Astrocyte of the hippocampus (primary cell): Measurements from ENCODE around the gene ACSF2.

ENCODE experiments used
- DNase-seq: peaks from one replicate; pipeline ENCODE4 v3.0.0; 2011; ENCODE audit warnings: low read depth, low spot score

The ACSF2 gene

DNA sequence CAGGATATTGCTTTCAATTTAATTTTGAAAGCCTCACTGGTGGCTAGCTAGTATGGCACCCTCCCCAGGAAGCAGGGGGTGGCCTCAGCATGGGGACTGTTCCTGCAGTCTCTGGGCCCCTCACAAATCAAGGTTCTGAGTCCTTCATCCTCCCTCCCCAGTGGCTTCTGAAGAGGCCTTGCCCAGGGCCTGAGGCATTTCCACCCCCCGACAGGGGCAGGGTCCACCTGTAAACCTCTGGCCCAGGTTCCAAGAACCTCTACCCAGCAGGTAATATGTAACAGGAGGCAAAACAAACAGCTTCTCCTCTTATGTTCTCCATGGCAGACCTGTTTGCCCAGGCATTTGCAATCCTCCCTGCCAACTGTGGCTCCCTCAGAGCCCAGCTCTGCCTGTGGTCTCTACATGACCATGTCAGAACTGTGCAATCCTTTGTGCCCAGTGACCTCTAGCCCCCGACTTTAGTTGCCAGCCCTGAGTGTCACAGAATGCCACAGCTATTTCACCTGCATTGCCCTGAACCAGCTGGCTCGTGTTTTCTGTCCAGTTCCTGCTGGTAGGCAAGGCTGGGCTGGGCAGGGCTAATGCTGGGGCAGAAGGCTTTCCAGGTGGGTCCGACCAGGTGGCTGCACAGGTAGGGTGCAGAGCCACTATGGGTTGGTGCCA, 14.3 kb downstream of the ACSF2 start:
- no peak for DNase-seq

DNA sequence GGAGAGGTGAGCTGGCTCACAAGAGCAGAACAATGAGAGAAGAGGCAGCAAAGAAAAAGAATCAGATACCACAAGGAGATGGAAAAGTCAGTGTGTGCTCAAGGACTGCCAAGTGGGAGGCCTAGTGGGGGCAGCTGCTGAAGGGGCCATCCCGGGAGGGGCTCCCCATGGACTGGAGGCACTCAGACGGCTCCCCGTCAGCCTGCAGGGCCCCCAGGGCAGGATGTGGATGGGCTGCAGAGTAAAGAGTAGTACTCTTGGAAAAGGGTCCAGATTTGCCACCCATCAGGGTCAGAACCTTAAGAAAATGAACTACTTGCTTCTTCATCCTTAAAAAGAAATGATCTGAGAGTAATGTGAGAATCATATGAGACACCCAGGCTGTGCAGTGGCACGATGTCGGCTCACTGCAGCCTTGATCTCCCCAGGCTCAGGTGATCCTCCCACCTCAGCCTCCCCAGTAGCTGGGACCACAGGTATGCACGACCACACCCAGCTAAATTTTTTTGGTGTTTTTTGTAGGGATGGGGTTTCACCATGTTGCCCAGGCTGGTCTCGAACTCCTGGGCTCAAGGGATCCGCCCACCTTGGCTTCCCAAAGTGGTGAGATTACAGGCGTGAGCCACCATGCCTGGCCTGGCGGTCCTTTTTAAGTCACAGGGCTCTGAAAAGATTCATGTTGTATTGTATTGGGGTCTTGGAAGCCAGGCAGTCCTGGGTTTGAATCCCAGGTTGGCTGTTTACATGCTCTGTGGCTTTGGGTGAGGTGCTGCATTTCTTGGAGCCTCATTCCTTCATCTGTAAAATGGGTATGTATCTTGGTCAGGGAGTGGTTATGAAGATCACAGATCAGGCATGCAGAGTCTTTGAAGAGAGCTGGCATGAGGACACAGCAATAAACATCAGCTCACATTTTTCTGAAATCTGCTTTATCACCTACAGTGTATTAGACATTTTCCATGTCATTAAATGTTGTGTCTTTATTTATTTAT, 15.1 kb downstream of the ACSF2 start:
- no peak for DNase-seq

DNA sequence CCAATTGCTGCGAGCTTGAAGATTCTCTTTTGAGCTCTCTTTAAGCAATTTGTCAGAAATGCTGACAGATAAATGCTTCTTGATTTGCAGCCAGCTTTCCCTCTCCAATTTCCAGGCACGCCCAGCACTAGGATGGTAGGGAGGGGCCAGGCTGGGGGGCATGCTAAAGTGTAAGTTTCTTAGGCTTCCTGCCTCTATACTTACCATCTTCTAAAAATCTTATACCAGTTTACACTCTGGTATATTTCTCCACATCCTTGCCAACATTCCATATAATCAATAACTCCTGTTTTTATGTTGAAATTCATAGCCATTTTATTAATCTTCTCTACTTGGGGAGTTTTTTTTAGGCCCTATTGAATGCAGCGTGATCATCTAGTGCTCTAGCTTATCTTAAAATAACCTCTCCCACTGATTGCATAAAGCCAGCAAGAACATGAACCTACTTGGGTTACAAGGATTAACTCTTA, 17.5 kb downstream of the ACSF2 start:
- no peak for DNase-seq

DNA sequence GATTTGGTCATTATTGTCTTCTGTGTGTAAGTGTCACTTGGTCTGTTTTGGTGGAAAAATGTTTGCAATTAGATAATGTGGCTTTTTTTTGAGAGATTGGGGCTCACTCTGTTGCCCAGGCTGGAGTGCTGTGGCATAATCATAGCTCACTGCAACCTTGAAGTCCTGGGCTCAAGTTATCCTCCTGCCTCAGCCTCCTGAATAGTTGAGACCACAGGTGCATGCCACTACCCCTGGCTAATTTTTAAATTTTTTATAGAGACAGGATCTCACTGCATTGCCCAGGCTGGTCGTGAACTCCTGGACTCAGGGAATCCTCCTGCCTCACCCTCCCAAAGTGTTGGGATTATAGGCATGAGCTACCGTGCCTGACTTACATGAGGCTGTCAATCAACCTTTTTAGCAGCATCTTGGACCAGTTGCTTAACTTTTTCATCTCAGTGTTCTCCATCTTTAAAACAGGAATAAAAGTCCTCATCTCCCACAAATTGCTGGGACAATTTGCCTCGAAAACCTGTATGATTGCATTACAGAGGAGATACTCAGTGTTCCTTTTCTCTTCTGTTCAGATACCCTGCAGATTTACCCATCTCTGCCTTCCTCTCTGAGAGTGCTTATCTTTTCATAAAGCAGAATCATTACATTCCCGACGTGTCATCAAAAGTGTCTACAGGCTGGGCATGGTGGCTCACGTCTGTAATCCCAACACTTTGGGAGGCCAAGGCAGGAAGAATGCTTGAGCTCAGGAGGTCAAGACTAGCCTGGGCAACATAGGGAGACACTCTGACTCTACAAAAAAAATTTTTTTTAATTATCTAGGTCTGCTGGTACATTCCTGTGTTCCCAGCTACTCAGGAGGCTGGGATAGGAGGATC, 19.1 kb downstream of the ACSF2 start:
- DNase-seq, result no peak

DNA sequence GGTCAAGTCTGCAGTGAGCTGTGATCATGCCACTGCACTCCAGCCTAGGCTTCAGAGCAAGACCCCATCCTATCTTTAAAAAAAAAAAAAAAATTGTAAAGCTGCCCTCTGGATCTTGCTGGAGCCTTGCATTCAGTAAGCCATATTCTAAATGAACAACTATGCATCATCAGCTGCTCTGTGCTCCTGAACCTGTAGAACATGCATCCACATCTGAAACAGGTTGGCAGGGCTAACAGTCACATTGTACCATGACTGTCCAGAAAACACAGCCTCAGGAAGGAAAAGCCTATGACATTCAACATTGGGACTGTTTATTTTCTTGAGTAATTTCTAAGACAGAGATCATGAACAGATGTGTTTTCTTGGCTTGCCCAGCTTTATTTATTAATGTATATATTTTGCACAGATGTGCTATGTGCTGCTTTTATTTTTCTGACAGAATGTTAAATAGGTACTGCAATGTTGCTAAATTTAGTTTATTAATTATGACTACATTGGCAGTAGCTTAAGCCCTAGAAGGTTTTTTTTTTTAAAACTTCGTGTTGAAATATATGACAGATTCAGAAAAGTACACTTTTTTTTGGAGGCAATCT, 19.8 kb downstream of the ACSF2 start:
- DNase-seq, result no peak

DNA sequence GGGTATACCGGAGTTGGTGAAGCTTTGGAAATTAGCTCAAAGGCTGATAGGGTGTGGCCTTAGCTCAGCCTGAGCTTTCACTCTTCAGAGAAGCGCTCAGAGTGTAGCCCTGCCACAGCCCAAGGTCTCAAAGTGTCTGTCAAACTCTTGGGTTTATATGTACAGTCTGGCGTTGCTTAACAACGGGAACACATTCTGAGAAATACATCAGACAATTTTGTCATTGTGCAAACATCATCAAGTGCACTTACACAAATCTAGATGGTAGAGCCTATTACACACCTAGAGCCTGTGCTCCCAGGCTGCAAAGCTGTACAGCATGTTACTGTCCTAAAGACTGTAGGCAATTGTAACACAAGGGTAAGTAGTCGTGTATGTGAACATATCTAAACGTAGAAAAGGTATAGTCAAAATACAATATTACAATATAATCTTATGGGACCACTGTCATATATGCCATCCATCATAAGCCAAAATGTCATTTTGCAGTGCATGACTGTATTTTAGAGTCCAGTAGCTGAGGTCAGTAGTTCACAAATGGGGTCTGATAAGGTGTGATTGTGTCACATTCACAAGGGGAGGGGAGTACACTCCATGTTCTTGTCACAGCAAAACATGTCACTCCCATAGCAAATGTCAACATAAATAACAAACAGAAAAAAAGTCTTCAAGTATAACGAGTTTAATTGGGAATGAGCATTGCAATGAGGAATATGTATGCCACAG, 22.0 kb downstream of the ACSF2 start:
- no peak for DNase-seq

DNA sequence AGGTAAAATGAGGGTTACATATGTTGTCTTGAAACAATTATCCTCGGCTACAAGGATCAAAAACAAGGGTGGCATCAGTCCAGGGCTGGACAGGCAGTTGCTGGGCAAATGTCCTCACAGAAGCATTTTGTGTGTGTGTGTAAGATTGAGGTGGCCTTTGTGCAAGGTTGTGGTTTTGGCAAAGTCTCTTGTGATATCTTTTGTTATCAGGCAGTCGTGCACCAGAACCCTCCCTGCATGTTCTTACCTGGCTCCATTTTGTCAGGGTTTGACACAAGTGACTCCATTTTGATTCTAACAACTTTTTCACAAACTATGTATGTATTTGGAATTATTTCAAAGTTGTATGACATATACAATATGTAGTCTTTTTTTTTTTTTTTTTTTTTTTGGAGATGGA, 22.6 kb downstream of the ACSF2 start:
- DNase-seq, result no peak

DNA sequence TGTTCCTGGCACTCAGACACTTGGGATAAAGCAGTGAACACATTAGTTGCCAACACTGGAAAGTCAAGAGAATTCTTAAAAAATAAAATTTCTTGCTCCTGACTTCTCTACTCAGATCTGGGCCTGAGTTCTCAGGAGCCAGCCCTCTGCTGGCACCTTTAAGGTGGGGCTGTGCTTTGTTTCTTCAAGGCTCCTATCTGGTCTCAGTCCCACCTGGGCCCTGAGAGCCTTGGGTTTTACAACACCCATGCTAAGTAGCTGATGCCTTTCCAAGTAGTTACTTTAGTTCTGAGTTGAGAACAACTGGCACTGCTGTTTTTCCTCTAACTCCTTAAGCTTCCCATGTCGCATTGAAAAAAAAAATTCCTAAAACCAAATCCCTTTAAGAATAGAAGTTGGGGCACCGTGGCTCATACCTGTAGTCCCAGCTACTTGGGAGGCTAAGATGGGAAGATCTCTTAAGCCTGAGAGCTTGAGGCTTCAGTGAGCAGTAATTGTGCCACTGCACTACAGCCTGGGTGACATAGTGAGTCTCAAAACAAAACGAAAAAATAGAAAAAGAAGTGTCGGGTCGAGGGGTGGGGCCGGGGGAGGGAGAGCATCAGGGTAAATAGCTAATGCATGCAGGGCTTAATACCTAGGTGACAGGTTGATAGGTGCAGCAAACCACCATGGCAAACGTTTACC, 26.1 kb downstream of the ACSF2 start:
- DNase-seq, result no peak

DNA sequence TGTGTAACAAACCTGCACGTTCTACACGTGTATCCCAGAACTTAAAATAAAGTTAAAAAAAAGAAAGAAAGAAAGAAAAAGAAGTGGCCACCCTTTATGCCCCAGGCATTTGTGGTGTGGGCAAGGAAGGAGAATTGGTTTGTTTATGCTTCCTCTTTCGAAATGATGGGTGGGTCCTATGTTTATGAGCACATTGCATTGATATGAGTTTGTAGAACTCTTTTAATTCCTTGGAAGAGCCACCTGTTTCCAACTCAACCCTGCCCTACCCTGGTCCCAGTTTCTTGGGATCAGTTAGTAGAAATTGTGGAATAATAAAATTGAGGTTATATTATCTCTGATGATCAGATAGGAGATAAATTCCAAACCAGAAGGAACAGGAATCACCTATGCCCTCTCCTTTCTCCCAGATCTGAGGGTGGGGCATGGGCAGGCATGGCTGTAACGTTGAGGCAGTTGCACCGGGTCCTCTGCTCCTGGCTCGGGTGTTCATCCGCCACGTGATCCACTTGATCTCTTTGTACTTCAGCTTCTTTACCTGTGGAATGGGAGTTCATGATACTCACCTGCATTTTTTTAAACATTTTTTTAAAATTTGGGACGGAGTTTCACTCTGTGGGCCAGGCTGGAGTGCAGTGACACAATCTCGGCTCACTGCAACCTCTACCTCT, 26.7 kb downstream of the ACSF2 start:
- no peak for DNase-seq

DNA sequence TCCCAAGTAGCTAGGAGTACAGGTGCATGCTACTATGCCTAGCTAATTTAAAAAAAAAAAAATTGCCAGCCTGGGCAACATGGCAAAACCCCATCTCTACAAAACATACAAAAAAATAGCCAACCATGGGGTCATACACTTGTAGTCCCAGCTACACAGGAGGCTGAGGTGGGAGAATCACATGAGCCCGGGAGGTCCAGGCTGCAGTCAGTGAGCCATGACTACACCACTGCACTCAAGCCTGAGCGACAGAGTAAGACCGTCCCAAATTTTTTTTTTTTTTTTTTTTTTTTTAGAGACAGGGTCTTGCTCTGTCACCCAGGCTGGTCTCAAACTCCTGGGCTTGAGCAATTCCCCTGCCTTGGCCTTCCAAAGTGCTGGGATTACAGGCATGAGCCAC, 27.9 kb downstream of the ACSF2 start:
- DNase-seq, result no peak

DNA sequence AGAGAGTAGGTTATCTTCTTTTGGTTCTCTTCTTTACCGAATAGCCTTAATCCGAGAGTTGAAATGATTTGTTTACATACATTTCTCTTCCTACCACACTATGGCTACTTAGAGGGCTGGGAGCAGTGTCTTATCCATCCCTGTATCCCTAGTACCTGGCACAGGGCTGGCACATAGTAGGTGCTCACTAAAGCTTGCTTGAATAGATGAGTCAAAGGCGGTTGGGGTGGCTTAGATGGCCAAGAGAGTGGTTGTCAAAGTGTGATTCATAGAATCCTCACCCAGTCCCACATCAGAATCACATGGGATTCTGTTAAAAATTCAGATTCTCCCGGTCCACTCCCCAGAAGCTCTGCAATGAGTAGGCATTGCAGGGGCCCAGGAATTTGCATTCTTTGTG, 31.6 kb downstream of the ACSF2 start:
- no peak for DNase-seq

DNA sequence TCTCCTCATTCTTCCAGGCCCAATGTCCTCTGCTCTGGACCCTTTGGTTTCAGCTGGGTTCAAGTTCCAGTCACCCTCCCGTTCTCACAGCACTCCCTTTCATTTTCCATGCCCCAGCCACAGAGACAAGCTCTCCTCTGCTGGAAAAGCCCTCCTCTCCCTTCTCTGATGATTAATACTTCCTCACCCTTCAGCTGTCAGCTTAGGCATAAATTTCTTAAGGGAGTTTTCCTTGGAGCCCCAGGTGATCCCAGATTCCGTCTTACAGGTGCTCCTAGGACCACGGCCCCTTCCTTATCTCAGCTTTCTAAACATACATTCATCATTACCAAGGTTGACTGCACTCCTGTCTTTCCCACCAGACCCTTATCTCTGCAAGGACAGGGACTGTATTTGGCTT, 32.3 kb downstream of the ACSF2 start:
- no peak for DNase-seq

DNA sequence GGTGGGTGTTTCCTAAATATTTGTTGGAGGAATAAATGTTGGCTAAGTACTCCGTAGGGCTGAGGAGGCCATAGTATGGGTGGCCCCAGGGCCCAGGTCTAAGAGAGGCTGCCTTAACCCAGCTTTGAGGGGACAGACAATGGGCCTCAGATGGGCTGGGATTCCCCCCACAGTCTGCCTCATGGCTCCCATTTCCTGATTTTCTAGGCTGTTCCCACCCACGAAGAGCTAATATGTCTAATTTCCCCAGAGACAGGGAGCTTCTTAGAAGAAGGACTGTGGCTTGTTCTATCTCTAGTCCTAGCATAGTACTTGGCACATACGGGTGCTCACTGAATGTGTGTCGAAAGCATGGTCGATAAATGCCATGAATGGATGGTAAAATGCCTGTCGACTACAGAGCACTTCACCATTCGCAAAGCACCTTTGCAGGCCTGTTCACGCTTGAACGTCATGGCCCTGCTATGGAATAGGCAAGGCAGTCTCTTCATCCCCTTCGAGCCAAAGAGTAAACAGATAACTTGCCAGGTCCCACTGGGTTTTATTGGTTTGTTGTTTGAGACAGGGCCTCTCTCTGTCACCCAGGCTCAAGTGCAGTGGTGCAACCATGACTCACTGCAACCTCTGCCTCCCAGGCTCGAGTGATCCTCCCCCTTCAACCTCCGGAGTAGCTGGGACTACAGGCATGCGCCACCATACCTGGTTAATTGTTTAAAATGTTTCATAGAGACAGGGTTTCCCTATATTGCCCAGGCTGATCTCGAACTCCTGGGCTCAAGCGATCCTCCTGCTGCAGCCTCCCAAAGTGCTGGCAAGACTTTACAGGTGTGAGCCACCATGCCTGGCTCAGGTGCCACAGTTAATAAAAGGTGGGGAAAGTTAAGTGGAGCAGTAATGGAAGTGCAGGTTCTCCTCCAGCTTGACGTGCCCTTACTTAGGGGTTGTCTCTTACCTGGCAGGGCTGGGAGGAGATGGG, 33.0 kb downstream of the ACSF2 start:
- DNase-seq, result no peak

DNA sequence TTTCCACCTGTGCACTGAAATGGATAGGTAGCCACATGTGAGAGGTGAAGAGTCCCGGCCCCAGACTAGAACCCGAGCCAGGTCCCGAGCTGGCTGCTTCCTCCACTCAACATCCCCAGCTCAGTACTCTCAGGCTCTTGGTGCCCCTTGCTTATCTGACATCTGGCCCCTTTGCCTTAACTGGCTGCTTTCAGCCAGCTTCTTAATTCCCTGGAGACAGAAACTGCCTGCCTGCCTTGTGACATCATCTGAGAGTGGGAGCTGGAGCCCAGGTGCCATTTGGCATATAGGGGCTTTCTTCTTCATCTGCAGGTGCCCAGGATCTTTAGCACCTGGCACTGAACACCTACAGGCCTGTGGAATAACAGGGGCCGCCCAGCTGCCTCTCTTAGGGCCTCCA, 33.7 kb downstream of the ACSF2 start:
- no peak for DNase-seq

DNA sequence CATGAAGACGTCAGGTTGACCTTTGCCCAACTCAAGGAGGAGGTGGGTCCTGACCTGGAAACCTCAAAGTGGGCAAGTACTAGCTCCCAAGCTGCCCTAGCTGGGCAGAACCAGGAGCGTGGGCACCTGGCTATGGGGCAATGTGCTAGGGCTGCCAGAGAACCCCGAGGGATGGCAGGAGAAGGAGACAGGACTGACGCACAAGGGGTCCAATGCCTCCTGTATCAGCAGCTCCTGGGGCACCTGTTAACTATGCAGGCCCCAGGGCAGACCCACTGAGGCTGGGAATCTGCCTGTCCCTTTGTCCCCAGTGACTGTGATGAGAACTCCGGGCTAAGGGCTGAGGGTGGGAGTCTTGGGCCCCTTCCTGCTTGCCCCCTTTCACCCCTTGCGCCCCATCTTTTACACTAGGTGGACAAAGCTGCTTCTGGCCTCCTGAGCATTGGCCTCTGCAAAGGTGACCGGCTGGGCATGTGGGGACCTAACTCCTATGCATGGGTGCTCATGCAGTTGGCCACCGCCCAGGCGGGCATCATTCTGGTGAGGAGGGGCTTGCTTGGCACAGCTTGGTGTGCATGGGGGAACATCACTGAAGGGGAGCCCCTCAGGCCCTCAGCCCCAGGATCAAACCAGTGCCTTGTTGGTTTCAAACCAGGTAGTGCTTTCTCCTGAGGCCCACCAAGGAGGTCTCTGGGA, 35.0 kb downstream of the ACSF2 start:
- DNase-seq, result no peak

DNA sequence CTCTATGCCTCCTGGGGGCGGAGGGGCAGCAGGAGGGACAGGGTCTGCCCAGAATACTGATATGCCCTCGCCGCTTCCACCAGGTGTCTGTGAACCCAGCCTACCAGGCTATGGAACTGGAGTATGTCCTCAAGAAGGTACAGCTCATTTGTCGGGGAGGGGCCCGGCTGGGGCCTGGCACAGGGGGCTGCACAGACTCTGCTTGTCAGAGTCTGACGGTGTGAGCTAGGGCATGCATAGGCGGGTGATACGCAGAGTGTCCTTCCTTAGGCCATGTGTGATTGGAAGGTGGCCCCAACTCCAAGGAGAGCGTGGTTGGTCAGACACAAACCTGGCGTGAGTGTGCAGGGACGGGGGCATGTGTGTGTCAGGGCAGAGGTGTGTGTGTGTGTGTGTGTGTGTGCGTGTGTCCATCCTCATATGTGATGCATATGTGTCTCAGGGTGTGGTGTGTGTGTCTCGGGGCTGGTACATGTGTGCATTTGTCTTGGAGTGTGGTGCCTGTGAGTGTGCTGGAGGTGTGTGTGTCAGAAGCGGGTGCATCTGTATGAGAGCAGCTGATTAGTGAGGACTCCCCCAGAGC, 35.6 kb downstream of the ACSF2 start:
- DNase-seq, result no peak

DNA sequence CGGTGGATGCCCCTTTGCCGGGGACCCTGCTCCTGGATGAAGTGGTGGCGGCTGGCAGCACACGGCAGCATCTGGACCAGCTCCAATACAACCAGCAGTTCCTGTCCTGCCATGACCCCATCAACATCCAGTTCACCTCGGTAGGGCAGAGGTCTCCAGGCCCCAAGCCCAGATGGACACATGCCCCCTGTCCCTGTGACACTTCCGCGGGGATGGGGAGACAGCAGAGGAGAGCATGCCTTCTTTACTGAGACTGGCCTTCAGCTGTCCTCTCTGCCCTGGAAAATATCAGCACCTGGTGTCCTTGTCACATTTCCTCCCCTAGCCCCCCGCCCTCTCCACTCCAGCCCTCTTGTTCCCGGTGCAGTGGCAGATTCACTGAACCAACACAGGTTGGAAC, 36.4 kb downstream of the ACSF2 start:
- DNase-seq, result no peak

DNA sequence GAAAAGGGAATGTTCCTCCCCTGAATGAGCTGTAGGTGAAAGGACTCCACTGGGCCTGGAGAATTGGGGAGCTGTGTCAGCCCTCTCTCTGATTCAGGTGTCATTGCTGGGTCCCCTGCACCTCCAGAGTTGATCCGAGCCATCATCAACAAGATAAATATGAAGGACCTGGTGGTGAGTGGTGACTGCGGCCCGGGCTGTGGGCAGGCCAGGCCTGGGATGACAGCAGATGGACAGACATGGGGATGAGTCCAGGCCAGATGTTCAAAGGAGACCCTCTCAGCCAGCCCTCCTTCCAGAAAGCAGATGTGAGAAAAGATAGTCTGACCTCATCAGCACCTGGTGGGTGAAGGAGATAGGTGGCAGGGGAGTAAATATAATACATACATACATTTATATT, 38.1 kb downstream of the ACSF2 start:
- DNase-seq, result no peak
